LNCaP clone FGC (cell line): Measurements from ENCODE around the gene GFY.

Source experiments
- DNase-seq: peaks from one replicate; pipeline ENCODE4 v3.0.0-alpha.2; 2011; ENCODE audit warnings: low read depth
- H3K4me3 ChIP-seq: 2 replicates; pipeline ENCODE4 v1.5.1; 2011; ENCODE audit warnings: mild to moderate bottlenecking, low read depth, low read length, control low read depth
- CTCF ChIP-seq: IDR thresholded peaks from 2 replicates; pipeline ENCODE4 v1.5.1; 2012; ENCODE audit warnings: mild to moderate bottlenecking; ENCODE audit not compliant: control insufficient read depth, insufficient read depth; ENCODE audit errors: extremely low read depth

Gene GFY

GRCh38 chr19:49425178-49425577, at the start of gene GFY:
TSS of gene GFY (plus strand) at chr19:49425388. CDS start at chr19:49426431, 1,043 bp downstream.
- no peak for TF ChIP-seq CTCF
- no peak for DNase-seq
- H3K4me3 ChIP-seq = no peak within 1 kb of the TSS

GRCh38 chr19:49378512-49378911, 46.7 kb upstream of the GFY start:
- no peak for TF ChIP-seq CTCF
- no peak overlapping the region for H3K4me3 ChIP-seq
- DNase-seq = no peak

- no peak for TF ChIP-seq CTCF
- DNase-seq = no peak
- no peak overlapping the region for H3K4me3 ChIP-seq
These were observed 44.8 kb upstream of the GFY start for GRCh38 chr19:49380391-49380790.

GRCh38 chr19:49382639-49383038, 42.5 kb upstream of the GFY start:
- H3K4me3 ChIP-seq = no peak overlapping the region
- no peak for TF ChIP-seq CTCF
- no peak for DNase-seq

GRCh38 chr19:49383599-49383998, 41.6 kb upstream of the GFY start:
- no peak for DNase-seq
- TF ChIP-seq CTCF = no peak

GRCh38 chr19:49387936-49388372, 37.2 kb upstream of the GFY start, which contains the start of gene KASH5:
TSS of gene KASH5 (plus strand) at chr19:49388249. CDS start at chr19:49390884, 2,635 bp downstream.
- DNase-seq = peak; percentile 56
- H3K4me3 ChIP-seq = peak within 1 kb of the TSS; percentile 33
- no peak for TF ChIP-seq CTCF

More at GRCh38 chr19:49383599-49383998, 41.6 kb upstream of the GFY start:
- no peak overlapping the region for H3K4me3 ChIP-seq

GRCh38 chr19:49389406-49389805, 35.8 kb upstream of the GFY start:
- TF ChIP-seq CTCF = no peak
- H3K4me3 ChIP-seq = no peak overlapping the region
- no peak for DNase-seq
